HepG2 (cell line): ENCODE data around the gene RHOBTB3. TPM values are rescaled to one million over a fixed set of nuclear protein-coding genes. Genes with fewer than 3 reads are reported as not detected.
A peak's percentile ranks its signal among the peaks of the same experiment; 100 is the strongest.

Experiments used
- CHD2 ChIP-seq: IDR thresholded peaks from 2 replicates; pipeline ENCODE4 v1.6.1; 2011; ENCODE audit warnings: low read depth, low read length, improper control_type of control experiment
- EHMT2 ChIP-seq: fragments of 200-600 bp; sonication (generic); IDR thresholded peaks from 2 replicates; pipeline ENCODE4 v1.7.0; 2017; ENCODE audit warnings: antibody characterized with exemption, low read depth, low read length, borderline replicate concordance
- ETV6 ChIP-seq: sonication (generic); formaldehyde crosslinking; conservative IDR thresholded peaks from 2 replicates; pipeline ENCODE4 v1.4.0; 2020; ENCODE audit warnings: missing genetic modification reagents
- MED8 ChIP-seq: sonication (generic); formaldehyde crosslinking; IDR thresholded peaks from 2 replicates; pipeline ENCODE4 v1.8.1; 2023; ENCODE audit warnings: mild to moderate bottlenecking, missing genetic modification reagents; ENCODE audit not compliant: insufficient replicate concordance
- MTA1 ChIP-seq: sonication (generic); formaldehyde crosslinking; IDR thresholded peaks from 2 replicates; pipeline ENCODE4 v1.4.0; 2020; ENCODE audit warnings: missing genetic modification reagents, mild to moderate bottlenecking, borderline replicate concordance
- MYNN ChIP-seq: sonication (generic); formaldehyde crosslinking; IDR thresholded peaks from 2 replicates; pipeline ENCODE4 v1.4.0; 2020; ENCODE audit warnings: mild to moderate bottlenecking, low read depth, missing genetic modification reagents
- SRSF9 ChIP-seq: fragments of 200-400 bp; formaldehyde crosslinking; IDR thresholded peaks from 2 replicates; pipeline ENCODE4 v1.6.1; 2018; ENCODE audit warnings: borderline replicate concordance, mild to moderate bottlenecking, low read depth, low read length; ENCODE audit not compliant: insufficient read depth, poor library complexity, severe bottlenecking
- TAF1 ChIP-seq: sonication (generic); formaldehyde crosslinking; IDR thresholded peaks from 2 replicates; pipeline ENCODE4 v1.4.0; 2020; ENCODE audit warnings: missing genetic modification reagents
- TEAD2 ChIP-seq: sonication (generic); formaldehyde crosslinking; IDR thresholded peaks from 2 replicates; pipeline ENCODE4 v1.9.0; 2021; ENCODE audit warnings: missing genetic modification reagents
- ZEB1 ChIP-seq: IDR thresholded peaks from 2 replicates; pipeline ENCODE4 v1.6.1; 2012; ENCODE audit warnings: mild to moderate bottlenecking, low read depth, inconsistent platforms; ENCODE audit not compliant: insufficient replicate concordance
- ZMYM4 ChIP-seq: sonication (generic); formaldehyde crosslinking; IDR thresholded peaks from 2 replicates; pipeline ENCODE4 v1.8.1; 2023; ENCODE audit warnings: mild to moderate bottlenecking, missing genetic modification reagents
- ZNF235 ChIP-seq: sonication (generic); formaldehyde crosslinking; IDR thresholded peaks from 2 replicates; pipeline ENCODE4 v1.8.1; 2023; ENCODE audit warnings: mild to moderate bottlenecking, missing genetic modification reagents, borderline replicate concordance
- ZNF251 ChIP-seq: sonication (generic); formaldehyde crosslinking; IDR thresholded peaks from 2 replicates; pipeline ENCODE4 v1.9.0; 2021; ENCODE audit warnings: mild to moderate bottlenecking, missing genetic modification reagents
- ZNF337 ChIP-seq: sonication (generic); formaldehyde crosslinking; IDR thresholded peaks from 2 replicates; pipeline ENCODE4 v1.5.1; 2020; ENCODE audit warnings: missing genetic modification reagents, low read depth, mild to moderate bottlenecking, borderline replicate concordance
- ZNF557 ChIP-seq: sonication (generic); formaldehyde crosslinking; IDR thresholded peaks from 2 replicates; pipeline ENCODE4 v1.4.0; 2020; ENCODE audit warnings: missing genetic modification reagents
- ZNF605 ChIP-seq: sonication (generic); formaldehyde crosslinking; IDR thresholded peaks from 2 replicates; pipeline ENCODE4 v1.8.0; 2022; ENCODE audit warnings: mild to moderate bottlenecking, missing genetic modification reagents
- ZNF644 ChIP-seq: IDR thresholded peaks from 2 replicates; pipeline ENCODE4 v1.6.1; 2016; ENCODE audit warnings: low read depth
- ZNF891 ChIP-seq: sonication (generic); formaldehyde crosslinking; IDR thresholded peaks from 2 replicates; pipeline ENCODE4 v1.5.0; 2020; ENCODE audit warnings: mild to moderate bottlenecking, missing genetic modification reagents
- ZSCAN29 ChIP-seq: sonication (generic); formaldehyde crosslinking; conservative IDR thresholded peaks from 2 replicates; pipeline ENCODE4 v1.4.0; 2020; ENCODE audit warnings: mild to moderate bottlenecking, missing genetic modification reagents
- polyA plus RNA-seq, 8 experiments: library from polyadenylated mRNA; depleted of rRNA in 3 of 8; stranded (reverse) in 7 of 8; unstranded in 1 of 8; fragments of >200 nt; fragmentation: Illumina TruSeq in 4 of 8; extraction: Trizol in 4 of 8; gene quantifications; 2 replicates each; pipeline versions ENCODE4 v1.2.1 to v1.2.3, GENCODE V29; 2011 to 2016; ENCODE audit warnings: low read depth in 4 of 8, missing spikeins in 1 of 8, mixed read lengths in 1 of 8; ENCODE audit not compliant: insufficient read depth in 1 of 8
- total RNA-seq, 5 experiments: library from RNA; depleted of rRNA; stranded (reverse); fragments of >200 nt; fragmentation: Illumina TruSeq; extraction: Trizol; gene quantifications; 2 replicates each; pipeline ENCODE4 v1.2.3, GENCODE V29; 2016; ENCODE audit warnings: low read depth in 1 of 5
- TF ChIP-seq, protein P1 (sequence below): sonication (generic); formaldehyde crosslinking; IDR thresholded peaks from 2 replicates; pipeline ENCODE4 v1.4.0; 2020; ENCODE audit warnings: mild to moderate bottlenecking, missing genetic modification reagents
- TF ChIP-seq, protein P2 (sequence below): IDR thresholded peaks from 2 replicates; pipeline ENCODE4 v1.6.1; 2016; ENCODE audit warnings: control low read depth
- TF ChIP-seq, protein P3 (sequence below), 2 experiments: sonication (generic) in 1 of 2; formaldehyde crosslinking in 1 of 2; IDR thresholded peaks; 2 replicates each; pipeline versions ENCODE4 v1.5.1 to v1.6.1; 2011 to 2020; ENCODE audit warnings: borderline replicate concordance in 1 of 2, low read depth in 1 of 2, low read length in 1 of 2, mild to moderate bottlenecking in 1 of 2, missing genetic modification reagents in 1 of 2, moderate library complexity in 1 of 2
- TF ChIP-seq, protein P4 (sequence below): sonication (generic); formaldehyde crosslinking; IDR thresholded peaks from 2 replicates; pipeline ENCODE4 v1.5.0; 2020; ENCODE audit warnings: missing genetic modification reagents

The RHOBTB3 gene
- total and polyA plus RNA-seq, 2 of the 13 experiments (the other 11 are each of a cell fraction or from before 2014, with no cell fraction given) = 31.6 to 35.4 TPM

DNA sequence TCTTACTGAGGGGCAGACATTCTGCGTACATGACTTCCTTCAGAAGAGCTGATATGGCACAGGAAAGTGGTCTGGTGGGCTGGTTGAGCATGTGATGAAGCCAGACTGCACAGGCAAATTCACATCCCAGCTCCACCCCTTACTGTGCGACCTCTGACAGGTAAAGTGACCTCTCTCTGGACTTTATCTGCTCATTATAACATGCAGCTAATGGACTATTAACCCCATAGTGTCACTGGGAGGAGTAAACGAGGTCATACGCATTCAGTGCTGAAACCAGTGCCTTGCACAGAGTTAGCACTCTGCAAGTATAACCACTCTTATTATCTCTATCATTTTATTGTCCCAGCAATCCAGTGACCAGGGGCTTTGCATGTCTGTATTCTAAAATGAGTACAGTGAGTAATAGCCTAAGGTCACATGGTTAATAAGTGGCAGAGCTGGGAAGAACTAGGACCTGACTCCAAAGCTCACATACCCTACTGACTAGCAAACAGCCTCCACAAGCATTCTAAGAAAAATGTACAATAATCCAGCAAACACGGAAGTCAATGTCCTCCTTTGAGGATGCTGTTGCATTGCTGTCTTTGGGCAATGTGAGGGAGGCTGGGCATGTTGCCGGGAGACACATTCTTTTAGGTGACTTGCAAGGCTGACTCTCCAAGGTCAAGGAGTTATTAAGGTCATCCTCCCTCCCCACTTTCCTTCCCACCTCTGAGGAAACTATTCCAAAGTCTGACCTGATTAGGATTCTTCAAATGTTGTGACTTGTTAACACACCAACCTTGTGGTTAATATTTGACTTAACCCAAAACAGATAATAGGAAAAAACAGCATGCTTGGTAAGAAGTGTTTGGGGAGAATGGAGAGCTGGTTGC is 72.4 kb downstream of the RHOBTB3 start (continued):
- no peak for TF ChIP-seq ZNF337 (CRISPR knock-in tag)
- no peak for TF ChIP-seq MYNN (CRISPR knock-in tag)
- no peak for TF ChIP-seq ZNF251
- no peak for TF ChIP-seq ZNF235 (CRISPR knock-in tag)
- TF ChIP-seq, protein P1, sequence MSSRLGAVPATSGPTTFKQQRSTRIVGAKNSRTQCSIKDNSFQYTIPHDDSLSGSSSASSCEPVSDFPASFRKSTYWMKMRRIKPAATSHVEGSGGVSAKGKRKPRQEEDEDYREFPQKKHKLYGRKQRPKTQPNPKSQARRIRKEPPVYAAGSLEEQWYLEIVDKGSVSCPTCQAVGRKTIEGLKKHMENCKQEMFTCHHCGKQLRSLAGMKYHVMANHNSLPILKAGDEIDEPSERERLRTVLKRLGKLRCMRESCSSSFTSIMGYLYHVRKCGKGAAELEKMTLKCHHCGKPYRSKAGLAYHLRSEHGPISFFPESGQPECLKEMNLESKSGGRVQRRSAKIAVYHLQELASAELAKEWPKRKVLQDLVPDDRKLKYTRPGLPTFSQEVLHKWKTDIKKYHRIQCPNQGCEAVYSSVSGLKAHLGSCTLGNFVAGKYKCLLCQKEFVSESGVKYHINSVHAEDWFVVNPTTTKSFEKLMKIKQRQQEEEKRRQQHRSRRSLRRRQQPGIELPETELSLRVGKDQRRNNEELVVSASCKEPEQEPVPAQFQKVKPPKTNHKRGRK (CRISPR knock-in tag) = no peak
- no peak for TF ChIP-seq ETV6 (CRISPR knock-in tag)
- no peak for TF ChIP-seq SRSF9
- TF ChIP-seq MED8 (CRISPR knock-in tag) = no peak
- TF ChIP-seq, protein P2, sequence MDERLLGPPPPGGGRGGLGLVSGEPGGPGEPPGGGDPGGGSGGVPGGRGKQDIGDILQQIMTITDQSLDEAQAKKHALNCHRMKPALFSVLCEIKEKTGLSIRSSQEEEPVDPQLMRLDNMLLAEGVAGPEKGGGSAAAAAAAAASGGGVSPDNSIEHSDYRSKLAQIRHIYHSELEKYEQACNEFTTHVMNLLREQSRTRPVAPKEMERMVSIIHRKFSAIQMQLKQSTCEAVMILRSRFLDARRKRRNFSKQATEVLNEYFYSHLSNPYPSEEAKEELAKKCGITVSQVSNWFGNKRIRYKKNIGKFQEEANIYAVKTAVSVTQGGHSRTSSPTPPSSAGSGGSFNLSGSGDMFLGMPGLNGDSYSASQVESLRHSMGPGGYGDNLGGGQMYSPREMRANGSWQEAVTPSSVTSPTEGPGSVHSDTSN (CRISPR knock-in tag) = no peak
- TF ChIP-seq ZNF605 = 0 out of 2 replicates have a peak, but pooled peaks have one; percentile 41
- TF ChIP-seq, protein P3, sequence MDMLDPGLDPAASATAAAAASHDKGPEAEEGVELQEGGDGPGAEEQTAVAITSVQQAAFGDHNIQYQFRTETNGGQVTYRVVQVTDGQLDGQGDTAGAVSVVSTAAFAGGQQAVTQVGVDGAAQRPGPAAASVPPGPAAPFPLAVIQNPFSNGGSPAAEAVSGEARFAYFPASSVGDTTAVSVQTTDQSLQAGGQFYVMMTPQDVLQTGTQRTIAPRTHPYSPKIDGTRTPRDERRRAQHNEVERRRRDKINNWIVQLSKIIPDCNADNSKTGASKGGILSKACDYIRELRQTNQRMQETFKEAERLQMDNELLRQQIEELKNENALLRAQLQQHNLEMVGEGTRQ (IDR thresholded peaks at IDR 0.05; ENCODE audit: low read depth, low read length) = no peak; the same call in 1 of the 2 replicates
- TF ChIP-seq, protein P3 (CRISPR knock-in tag; IDR thresholded peaks at IDR 0.05; ENCODE audit: borderline replicate concordance) = peak; percentile 62; the same call in 1 of the 2 replicates
- peak; percentile 54; the same call in 1 of the 2 replicates for TF ChIP-seq ZMYM4
- TF ChIP-seq CHD2 = no peak
- TF ChIP-seq TEAD2 = no peak
- TF ChIP-seq ZNF557 (CRISPR knock-in tag) = no peak
- TF ChIP-seq MTA1 (CRISPR knock-in tag) = no peak
- TF ChIP-seq, protein P4, sequence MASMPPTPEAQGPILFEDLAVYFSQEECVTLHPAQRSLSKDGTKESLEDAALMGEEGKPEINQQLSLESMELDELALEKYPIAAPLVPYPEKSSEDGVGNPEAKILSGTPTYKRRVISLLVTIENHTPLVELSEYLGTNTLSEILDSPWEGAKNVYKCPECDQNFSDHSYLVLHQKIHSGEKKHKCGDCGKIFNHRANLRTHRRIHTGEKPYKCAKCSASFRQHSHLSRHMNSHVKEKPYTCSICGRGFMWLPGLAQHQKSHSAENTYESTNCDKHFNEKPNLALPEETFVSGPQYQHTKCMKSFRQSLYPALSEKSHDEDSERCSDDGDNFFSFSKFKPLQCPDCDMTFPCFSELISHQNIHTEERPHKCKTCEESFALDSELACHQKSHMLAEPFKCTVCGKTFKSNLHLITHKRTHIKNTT (CRISPR knock-in tag) = no peak
- peak; percentile 49; the same call in 1 of the 2 replicates for TF ChIP-seq ZSCAN29 (CRISPR knock-in tag)
- TF ChIP-seq ZEB1 = peak; percentile 60
- TF ChIP-seq ZNF644 = no peak
- TF ChIP-seq TAF1 (CRISPR knock-in tag) = no peak
- no peak for TF ChIP-seq ZNF891 (CRISPR knock-in tag)
- peak; percentile 47; the same call in 1 of the 2 replicates for TF ChIP-seq EHMT2
